GM10266 (cell line): ENCODE results near the gene LRP2BP.
A peak's percentile ranks its signal among the peaks of the same experiment; 100 is the strongest.

ENCODE experiments used
- DNase-seq: peaks from one replicate; pipeline ENCODE4 v3.0.0; 2012; ENCODE audit errors: extremely low spot score
- CTCF ChIP-seq: IDR thresholded peaks from 2 replicates; pipeline ENCODE4 v1.5.1; 2012; ENCODE audit warnings: mild to moderate bottlenecking, low read depth; ENCODE audit not compliant: control insufficient read depth, insufficient read depth; ENCODE audit errors: missing control alignments

The LRP2BP gene

GRCh38 chr4:185408432-185408831 is 12.7 kb upstream of the LRP2BP start:
- no peak for DNase-seq

GRCh38 chr4:185405296-185405999 is 9.7 kb upstream of the LRP2BP start:
- DNase-seq: peak; percentile 21
- no peak for TF ChIP-seq CTCF

More at GRCh38 chr4:185408432-185408831, 12.7 kb upstream of the LRP2BP start:
- no peak for TF ChIP-seq CTCF

GRCh38 chr4:185404031-185404430 is 8.3 kb upstream of the LRP2BP start:
- no peak for TF ChIP-seq CTCF
- no peak for DNase-seq

GRCh38 chr4:185399466-185399865 is 3.7 kb upstream of the LRP2BP start:
- no peak for TF ChIP-seq CTCF
- no peak for DNase-seq

- DNase-seq: no peak
- TF ChIP-seq CTCF: no peak
Measured at GRCh38 chr4:185398618-185399017, 2.9 kb upstream of the LRP2BP start.

GRCh38 chr4:185396724-185397385 is 1.1 kb upstream of the LRP2BP start, which contains the start of gene ANKRD37:
ANKRD37 (plus strand) TSS chr4:185396841; CDS start chr4:185396924, 83 bp downstream.
- no peak for DNase-seq
- no peak for TF ChIP-seq CTCF
